Loucy (cell line): ENCODE results near the gene CEACAM16.

Source experiments
- H2AFZ ChIP-seq: fragments of 200-600 bp; sonication (generic); 2 replicates; pipeline ENCODE4 v1.6.0; 2016; ENCODE audit warnings: antibody characterized with exemption, mild to moderate bottlenecking, low read length, moderate library complexity
- H3F3A ChIP-seq: fragments of 200-600 bp; 2 replicates; pipeline ENCODE4 v1.6.0; 2016; ENCODE audit warnings: antibody characterized with exemption, low read depth, mild to moderate bottlenecking
- H3K27me3 ChIP-seq: fragments of 200-600 bp; sonication (generic); 2 replicates; pipeline ENCODE4 v1.6.1; 2014; ENCODE audit warnings: low read length, mild to moderate bottlenecking; ENCODE audit not compliant: insufficient read depth, poor library complexity, severe bottlenecking
- H3K36me3 ChIP-seq: fragments of 200-600 bp; sonication (generic); 2 replicates; pipeline ENCODE4 v1.6.1; 2016; ENCODE audit warnings: low read length; ENCODE audit not compliant: insufficient read depth
- H3K4me1 ChIP-seq: fragments of 200-600 bp; sonication (generic); 2 replicates; pipeline ENCODE4 v1.5.1; 2014; ENCODE audit warnings: low read length, mild to moderate bottlenecking; ENCODE audit not compliant: insufficient read depth, poor library complexity, severe bottlenecking
- H3K4me2 ChIP-seq: fragments of 200-600 bp; sonication (generic); 2 replicates; pipeline ENCODE4 v1.6.0; 2014; ENCODE audit warnings: antibody characterized with exemption, low read length, low read depth, mild to moderate bottlenecking; ENCODE audit not compliant: poor library complexity, severe bottlenecking
- H3K4me3 ChIP-seq: fragments of 200-600 bp; sonication (generic); 2 replicates; pipeline ENCODE4 v1.5.1; 2014; ENCODE audit warnings: low read length, mild to moderate bottlenecking, mixed read lengths; ENCODE audit not compliant: poor library complexity, severe bottlenecking
- H3K79me2 ChIP-seq: fragments of 200-600 bp; sonication (generic); 2 replicates; pipeline ENCODE4 v1.6.1; 2014; ENCODE audit warnings: low read length; ENCODE audit not compliant: insufficient read depth
- H3K9ac ChIP-seq: fragments of 200-600 bp; sonication (generic); 2 replicates; pipeline ENCODE4 v1.6.0; 2014; ENCODE audit warnings: mild to moderate bottlenecking, low read depth, low read length, moderate library complexity; ENCODE audit not compliant: poor library complexity, severe bottlenecking
- H3K9me2 ChIP-seq: fragments of 200-600 bp; sonication (generic); replicated peaks from 2 replicates; pipeline ENCODE4 v1.6.1; 2016; ENCODE audit warnings: low read depth, low read length, mixed read lengths
- H3K9me3 ChIP-seq: fragments of 200-600 bp; sonication (generic); 2 replicates; pipeline ENCODE4 v1.6.1; 2014; ENCODE audit warnings: mild to moderate bottlenecking, antibody characterized with exemption, low read length, low read depth; ENCODE audit not compliant: insufficient read depth
- H4K20me1 ChIP-seq: fragments of 200-600 bp; sonication (generic); 2 replicates; pipeline ENCODE4 v1.6.0; 2014; ENCODE audit warnings: antibody characterized with exemption, low read length, mild to moderate bottlenecking; ENCODE audit not compliant: insufficient read depth, poor library complexity, severe bottlenecking
- CTCF ChIP-seq: fragments of 200-600 bp; sonication (generic); conservative IDR thresholded peaks from 2 replicates; pipeline ENCODE4 v1.5.1; 2014; ENCODE audit warnings: mild to moderate bottlenecking, antibody characterized with exemption, low read length
- EZH2phosphoT487 ChIP-seq: fragments of 200-600 bp; IDR thresholded peaks from 2 replicates; pipeline ENCODE4 v1.6.1; 2018; ENCODE audit warnings: antibody characterized with exemption, mild to moderate bottlenecking, moderate library complexity, borderline replicate concordance

CEACAM16 gene

GRCh38 chr19:44723299-44723951 lies 24.5 kb downstream of the CEACAM16 start:
- H3K9me2 ChIP-seq = no peaks in the 10 kb centered on the region
- H3K36me3 ChIP-seq = no peaks in the 10 kb centered on the region
- no peaks in the 10 kb centered on the region for H3K27me3 ChIP-seq
- H4K20me1 ChIP-seq = no peaks in the 10 kb centered on the region
- no peaks in the 10 kb centered on the region for H3K79me2 ChIP-seq
- H3K4me1 ChIP-seq = peaks cover 5% of the 10 kb centered on the region
- no peak overlapping the region for H3K4me2 ChIP-seq
- 0 out of 2 replicates have a peak overlapping the region, but pooled peaks have one; percentile 14 for H2AFZ ChIP-seq
- no peak overlapping the region for H3K9ac ChIP-seq
- H3K9me3 ChIP-seq = no peaks in the 10 kb centered on the region
- TF ChIP-seq EZH2phosphoT487 = no peak
- TF ChIP-seq CTCF = no peak
- no peaks in the 10 kb centered on the region for H3F3A ChIP-seq
- no peak overlapping the region for H3K4me3 ChIP-seq

- Histone ChIP-seq H3K36me3 (no peaks in the 10 kb centered on the region), H3K9ac (no peak overlapping the region), H3K27me3 (no peaks in the 10 kb centered on the region), H3K4me3 (no peak overlapping the region), H4K20me1 (no peaks in the 10 kb centered on the region), H3K9me3 (no peaks in the 10 kb centered on the region), H3K79me2 (no peaks in the 10 kb centered on the region), H2AFZ (0 out of 2 replicates have a peak overlapping the region, but pooled peaks have one; percentile 14), H3K9me2 (no peaks in the 10 kb centered on the region), H3K4me2 (no peak overlapping the region), H3F3A (no peaks in the 10 kb centered on the region), H3K4me1 (peaks cover 5% of the 10 kb centered on the region)
- TF ChIP-seq CTCF = peak; percentile 97
- TF ChIP-seq EZH2phosphoT487 = no peak
Observed at GRCh38 chr19:44723952-44724319, 25.0 kb downstream of the CEACAM16 start.

GRCh38 chr19:44725251-44725650 lies 26.3 kb downstream of the CEACAM16 start:
- no peaks in the 10 kb centered on the region for H3K27me3 ChIP-seq
- no peak for TF ChIP-seq EZH2phosphoT487
- no peak for TF ChIP-seq CTCF
- H3K4me3 ChIP-seq = no peak overlapping the region
- H3K9me3 ChIP-seq = no peaks in the 10 kb centered on the region
- H3K4me1 ChIP-seq = peaks cover 5% of the 10 kb centered on the region
- no peaks in the 10 kb centered on the region for H4K20me1 ChIP-seq
- no peaks in the 10 kb centered on the region for H3K36me3 ChIP-seq
- H2AFZ ChIP-seq = no peak overlapping the region
- H3K4me2 ChIP-seq = no peak overlapping the region
- no peaks in the 10 kb centered on the region for H3K9me2 ChIP-seq
- no peak overlapping the region for H3K9ac ChIP-seq
- no peaks in the 10 kb centered on the region for H3F3A ChIP-seq
- H3K79me2 ChIP-seq = no peaks in the 10 kb centered on the region
